ENCODE measurements around the gene CPNE4.

The CPNE4 gene

DNA sequence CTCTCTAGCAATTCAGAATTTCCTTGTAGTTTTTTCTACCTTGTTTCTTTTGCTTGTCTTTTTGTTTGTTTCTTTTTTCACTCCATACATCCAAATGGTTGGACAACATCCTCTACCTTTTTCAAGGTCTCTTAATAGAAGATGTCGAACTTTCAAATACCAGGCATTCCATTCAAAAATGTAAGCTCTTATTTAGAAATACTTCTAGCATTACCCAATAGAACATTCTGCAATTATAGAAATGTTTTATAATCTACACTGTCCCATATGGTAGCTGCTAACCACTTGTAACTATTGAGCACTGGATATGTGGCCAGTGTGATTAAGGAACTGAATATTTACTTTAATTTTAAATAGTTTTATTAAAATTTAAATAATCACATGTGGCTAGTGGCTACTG is 335.8 kb downstream of the CPNE4 start:
- no peak for DNase-seq (ENCODE audit: low read depth in 2 of 2)

DNA sequence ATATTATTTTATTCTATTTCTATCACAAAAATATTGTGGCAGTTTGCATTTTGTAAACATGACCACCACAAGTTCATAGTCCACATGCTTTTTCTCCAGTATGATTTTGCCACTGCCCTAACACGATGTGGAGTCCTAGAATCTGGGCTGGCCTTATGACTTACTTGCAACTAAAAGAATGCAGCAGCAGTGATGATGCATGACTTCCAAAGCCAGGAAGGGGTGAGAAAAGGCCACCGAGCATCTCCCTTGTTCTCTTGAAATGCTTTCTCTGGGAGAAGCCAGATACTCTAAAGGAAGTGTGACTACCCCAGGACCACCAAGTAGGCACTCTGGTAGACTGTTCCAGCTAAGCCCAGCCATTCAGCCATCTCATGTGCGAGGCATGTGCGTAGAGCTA is 340.4 kb downstream of the CPNE4 start:
- DNase-seq (ENCODE audit: low read depth in 2 of 2), result no peak

DNA sequence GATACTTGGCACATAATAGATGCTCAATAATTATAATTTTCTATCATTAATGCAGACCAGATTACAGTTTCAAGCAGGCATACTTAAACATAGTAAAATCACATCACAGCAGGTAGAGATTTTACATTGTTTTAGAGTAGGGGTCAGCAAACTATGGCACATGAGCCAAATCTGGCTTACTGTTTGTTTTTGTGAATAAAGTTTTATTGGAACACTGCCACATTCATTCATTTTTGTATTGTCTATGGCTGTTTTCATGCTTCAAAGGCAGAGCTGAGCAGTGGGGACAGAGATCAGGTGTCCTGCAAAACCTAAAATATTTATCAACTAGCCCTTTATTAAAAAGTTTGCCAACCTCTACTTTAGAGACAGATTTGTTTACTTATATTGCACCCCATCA is 342.5 kb downstream of the CPNE4 start:
- DNase-seq (ENCODE audit: low read depth in 2 of 2), result no peak

DNA sequence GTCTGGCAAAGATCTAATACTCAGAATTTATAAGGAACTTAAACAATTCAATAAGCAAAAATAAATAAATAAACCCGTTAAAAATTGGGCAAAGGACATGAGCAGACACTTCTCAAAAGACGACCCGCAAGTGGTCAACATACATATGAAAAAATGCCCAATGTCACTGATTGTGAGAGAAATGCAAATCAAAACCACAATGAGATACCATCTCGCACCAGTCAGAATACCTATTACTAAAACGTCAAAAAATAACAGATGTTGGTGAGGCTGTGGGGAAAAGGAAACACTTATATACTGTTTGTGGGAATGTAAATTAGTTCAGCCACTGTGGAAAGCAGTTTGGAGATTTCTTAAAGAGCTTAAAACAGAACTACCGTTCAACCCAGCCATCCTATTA is 344.0 kb downstream of the CPNE4 start:
- DNase-seq (ENCODE audit: low read depth in 2 of 2), result no peak

DNA sequence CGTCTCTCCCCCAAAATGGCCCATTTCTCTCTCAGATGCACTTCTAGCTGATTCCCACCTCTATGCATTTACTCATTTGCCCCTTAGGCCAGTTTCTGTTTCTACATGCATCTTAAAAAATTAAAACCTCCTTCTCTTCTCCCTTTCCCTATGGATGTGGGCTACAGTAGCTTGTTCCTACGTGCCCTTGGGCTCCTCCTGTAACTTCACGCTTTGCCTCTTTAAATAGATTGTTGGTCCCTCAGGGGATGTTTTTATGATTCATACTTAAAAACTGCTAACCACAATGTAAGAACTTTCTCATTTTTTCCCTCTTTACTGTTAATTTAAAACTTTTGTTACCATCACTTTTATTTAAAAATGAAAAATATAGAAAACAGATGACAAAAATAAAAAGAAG is 346.4 kb downstream of the CPNE4 start:
- DNase-seq (ENCODE audit: low read depth in 2 of 2), result no peak

DNA sequence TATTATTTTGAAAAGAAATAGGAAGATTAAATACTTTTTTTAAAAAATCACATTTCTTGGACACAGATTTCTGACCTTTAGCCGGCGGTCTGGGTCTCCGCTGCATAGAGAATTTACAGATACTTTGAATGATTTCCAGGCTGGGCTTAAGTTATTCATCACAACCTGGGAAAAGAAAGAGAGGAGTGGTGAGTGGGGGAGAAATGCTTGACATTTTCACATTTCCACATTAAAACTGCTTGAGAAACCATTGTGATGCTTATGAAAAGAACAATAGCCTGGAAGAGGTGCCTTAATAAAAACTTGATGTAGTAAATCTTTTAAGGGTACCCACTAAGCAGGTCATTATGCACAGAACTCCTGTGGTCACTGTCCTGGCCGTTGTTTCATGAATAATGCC is 365.2 kb downstream of the CPNE4 start:
- no peak for DNase-seq (ENCODE audit: low read depth in 2 of 2)

DNA sequence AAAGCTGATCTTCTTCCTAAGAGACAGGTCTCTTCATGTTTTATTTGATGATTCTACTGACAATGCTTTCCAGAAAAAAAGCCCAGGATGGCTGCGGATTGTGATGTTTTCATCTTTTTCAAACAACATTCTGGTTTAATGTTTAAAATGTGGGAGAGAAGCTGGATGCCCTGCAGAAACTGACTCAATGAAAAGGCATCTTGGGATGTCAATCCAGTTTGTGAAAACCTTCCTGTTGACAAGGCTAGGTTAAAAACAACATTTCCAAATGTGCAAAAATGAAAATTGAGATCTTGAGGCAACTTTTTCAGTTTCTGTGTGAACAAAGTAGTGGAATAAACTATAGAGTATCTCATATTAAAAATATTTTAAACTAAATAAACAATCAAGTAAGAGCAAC is 376.0 kb downstream of the CPNE4 start:
- no peak for DNase-seq (ENCODE audit: low read depth in 2 of 2)

DNA sequence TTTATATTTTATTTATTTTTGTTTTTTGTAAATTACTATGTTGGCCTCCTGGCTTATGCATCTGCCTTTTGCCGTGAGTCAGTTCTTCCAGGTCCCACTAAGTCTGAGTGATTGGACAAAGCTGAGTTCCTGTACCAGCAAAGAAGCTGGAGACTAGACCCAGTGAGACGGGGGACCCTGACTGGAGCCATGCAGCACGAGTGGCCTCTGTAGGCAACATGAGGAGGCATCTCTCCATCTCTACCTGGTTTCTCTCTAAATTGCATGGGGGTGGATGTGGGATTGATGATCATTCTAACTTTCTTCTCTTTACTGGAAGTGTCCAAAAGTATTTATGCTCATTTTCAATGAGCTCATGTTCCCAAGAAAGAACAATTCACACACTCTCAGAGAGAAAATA is 376.7 kb downstream of the CPNE4 start:
- DNase-seq (ENCODE audit: low read depth in 2 of 2), result no peak

DNA sequence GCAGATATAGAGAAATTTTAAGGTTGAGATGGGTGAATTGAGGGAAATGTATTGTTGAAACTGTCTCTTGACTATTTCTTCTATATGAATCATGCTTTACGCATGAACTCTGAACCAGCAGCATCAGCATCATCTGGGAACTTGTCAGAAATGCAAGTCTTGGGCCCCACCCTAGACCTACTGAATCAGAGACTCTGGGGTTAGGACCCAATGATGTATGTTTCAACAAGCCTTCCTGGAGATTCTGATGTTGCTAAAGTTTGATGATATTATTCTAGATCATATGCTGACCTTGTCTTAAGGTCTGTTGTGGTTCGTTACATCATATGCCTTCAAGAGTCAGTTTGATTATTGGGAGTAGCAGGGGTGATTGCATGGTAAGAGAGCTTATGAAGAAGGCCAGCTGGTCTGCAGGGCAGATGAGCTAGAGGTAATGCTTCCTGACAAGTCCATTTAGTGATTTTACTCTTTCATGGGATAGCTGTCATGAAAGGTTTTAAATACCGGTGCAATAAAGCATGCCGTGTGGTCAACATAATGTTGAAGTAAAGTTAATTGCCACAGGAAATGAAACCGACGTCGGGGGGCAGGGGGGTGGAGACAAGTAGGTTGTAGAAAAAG is 379.6 kb downstream of the CPNE4 start:
- no peak for DNase-seq (ENCODE audit: low read depth in 2 of 2)

DNA sequence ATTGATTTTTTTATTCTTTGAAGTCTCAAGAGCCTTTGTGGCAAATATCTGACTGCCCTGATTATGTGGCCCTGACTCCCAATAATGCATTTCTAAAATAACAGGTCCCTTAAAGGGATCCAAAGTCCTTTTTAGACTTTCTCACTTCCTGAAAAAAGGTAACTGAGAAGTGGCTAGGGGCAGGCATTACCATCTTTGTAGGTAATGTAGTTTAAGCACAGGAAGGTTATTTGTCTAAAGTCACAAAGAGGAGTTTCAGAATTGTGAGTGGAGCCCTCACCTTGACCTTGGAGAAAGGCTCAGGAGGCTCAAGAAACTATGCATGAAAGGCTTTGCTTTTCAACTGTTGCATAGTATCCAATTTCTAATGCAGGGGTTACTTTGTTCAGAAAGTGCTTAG is 389.2 kb downstream of the CPNE4 start:
- no peak for DNase-seq (ENCODE audit: low read depth in 2 of 2)

DNA sequence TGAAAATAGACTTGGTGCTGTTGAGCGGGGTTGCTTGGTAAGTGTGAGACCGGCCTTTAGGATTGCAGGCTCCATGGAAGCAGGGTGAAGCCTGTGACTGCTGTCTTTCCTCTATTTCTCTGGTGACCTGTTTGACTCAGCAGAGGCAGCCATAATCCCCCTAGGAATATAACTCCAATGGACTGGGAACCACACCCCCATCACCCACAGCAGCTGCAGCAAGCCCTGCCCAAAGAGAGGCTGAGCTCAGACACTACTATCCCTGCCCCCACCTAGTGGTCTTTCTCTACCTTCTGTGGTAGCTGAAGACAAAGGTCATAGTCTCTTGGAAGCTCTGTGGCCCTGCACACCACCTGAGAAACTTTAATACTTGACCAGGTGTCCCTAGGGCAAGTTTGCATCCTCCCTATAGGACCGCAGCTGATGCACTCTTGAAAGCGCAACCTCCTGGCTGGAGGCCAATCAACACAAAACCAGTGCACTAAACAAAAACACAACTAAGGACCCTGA is 398.5 kb downstream of the CPNE4 start:
- no peak for DNase-seq (ENCODE audit: low read depth in 2 of 2)

DNA sequence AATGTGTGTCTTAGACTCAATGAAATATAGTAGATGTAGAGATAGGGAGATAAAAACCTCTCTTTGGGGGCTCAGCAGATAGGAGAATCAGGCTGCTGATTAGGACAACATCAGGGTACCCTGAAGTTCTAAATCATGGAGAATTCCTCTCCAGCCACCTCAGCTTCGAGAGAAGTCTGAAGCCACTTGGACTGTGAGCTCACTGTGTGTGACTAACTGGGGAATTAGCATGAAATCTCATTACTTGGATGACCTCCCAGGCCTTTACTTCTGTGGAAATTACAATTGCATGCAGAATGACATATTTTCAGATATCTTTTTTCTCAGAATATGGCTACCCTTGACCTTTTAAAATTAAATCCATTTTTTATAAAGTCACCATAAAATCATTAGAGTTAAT is 404.0 kb downstream of the CPNE4 start:
- no peak for DNase-seq (ENCODE audit: low read depth in 2 of 2)

DNA sequence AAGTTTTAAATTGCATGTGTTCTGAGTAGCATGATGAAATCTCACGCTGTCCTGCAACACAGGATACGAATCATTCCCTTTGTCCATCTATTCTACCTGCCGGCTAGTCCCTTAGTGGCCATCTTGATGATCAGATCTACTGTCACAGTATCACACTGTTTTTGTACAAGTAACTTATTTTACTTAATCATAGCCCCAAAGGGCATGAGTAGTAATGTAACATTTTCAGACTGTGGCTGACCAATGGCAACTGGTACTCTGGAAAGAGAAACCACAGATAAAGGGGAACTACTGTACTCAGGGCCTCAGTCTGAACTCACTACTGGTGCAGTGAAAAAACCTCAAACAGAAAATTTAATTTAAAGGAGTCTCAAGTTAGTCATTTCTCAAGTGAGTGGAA is 404.7 kb downstream of the CPNE4 start:
- DNase-seq (ENCODE audit: low read depth in 2 of 2), result no peak

DNA sequence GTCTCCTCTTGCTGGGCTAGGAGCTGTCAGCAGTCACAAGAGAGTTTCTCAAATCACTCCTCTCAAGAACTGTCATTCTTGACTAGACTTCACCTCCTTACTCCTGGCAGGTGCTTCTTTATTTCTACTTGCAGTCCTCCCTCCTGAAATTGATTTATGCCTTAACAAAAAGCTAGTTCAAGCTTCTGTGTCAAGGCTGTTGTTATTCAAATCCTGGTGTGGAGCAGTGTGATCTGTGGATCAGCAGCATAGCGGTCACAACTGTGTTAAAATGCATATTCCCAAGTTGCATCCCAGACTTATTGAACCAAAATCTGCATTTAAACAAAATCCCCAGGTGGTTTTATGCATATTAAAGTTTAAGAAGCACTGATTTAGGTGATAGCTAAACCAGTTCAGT is 411.4 kb downstream of the CPNE4 start:
- DNase-seq (ENCODE audit: low read depth in 2 of 2), result no peak

DNA sequence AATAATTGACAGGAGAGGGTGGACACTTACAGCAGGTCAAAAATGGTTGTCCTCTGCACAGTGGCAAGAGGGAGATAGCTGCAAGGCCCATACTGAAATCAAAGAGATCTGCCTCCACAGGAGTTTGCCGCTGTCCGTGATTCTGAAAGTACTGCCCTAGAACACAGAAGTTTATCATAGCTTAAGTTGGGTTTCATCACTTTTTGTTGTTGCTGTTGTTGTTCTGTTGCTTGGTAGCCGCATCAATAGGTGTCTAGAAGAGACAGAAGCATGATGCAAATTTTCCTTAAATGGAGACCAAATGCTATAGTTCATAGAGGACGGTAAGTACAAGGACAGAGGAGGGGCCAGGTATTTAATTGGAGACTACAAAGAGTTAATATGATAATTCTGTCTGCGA is 412.1 kb downstream of the CPNE4 start:
- no peak for DNase-seq (ENCODE audit: low read depth in 2 of 2)

DNA sequence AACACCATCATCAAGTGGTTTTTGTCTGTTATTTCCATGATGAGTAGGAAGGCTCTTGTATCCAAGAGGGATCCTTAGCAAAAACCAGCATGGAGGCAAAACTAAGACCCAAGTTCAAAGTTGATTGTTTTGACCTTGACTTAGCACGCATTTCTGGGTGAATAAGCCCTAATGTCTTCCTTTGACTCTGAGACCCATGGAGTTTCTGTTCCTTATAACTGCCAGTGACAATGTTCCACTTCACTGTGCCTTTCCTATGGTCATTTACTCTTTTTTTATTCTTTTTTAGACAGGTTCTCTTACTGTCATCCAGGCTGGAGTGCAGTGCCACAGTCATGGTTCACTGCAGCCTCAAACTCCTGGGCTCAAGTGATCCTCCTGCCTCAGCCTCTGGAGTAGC is 413.8 kb downstream of the CPNE4 start:
- no peak for DNase-seq (ENCODE audit: low read depth in 2 of 2)

DNA sequence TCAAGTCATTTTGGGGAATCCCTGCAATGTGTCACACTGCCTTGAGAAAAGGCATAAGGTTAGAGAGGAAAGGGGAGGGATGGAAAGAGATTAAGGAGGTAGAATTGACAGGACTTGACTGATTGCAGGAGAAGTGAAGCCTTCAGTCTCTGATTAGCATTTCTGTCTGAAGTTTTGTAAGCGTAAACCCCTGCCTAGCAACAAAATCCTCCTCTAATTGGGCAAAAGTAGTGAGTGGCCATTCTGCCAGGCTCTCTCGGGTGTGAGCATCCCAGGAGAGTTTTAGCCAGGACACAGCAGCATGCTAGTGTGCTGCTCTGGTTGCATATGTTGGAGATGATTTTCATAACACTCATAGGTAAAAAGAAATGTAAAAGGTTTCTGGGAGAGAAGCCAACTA is 415.0 kb downstream of the CPNE4 start:
- DNase-seq (ENCODE audit: low read depth in 2 of 2), result no peak

DNA sequence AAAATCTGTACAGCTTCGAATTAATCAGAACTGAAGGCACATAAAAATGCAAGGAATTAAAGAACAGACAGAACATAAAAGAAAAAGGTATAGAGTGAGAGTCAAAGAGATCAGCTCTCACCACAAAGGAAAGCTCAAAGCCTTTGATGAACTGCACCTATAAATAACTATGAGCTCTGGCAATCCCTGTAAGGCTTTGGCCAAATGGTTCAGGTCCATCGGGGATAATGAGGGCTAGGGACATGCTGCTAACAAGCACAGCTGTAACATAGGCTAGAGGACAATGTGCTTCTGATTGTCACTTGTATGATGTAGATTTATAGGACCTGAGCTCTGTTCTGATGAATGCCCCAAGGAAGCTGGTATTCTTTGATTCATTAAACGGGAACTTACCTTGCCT is 418.1 kb downstream of the CPNE4 start:
- DNase-seq (ENCODE audit: low read depth in 2 of 2), result no peak

DNA sequence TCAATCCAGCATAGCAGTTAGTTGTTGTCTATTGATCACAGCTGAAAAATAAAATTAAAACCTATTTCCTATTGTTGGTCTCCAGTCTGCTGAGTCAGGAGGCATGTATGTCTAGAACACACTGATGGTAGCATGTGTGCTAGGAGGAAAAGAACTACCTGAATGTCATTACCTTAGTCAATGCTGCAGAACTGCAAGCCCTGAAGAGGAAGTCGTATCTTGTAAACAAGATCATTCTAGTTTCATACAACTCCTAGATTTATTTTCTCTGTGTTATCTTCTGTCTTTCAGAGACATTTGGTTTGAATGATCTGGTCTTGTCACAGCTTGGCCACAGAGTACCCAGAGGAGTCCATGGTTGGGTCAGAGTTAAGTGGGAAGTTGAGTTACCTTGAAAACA is 422.1 kb downstream of the CPNE4 start:
- DNase-seq (ENCODE audit: low read depth in 2 of 2), result no peak

DNA sequence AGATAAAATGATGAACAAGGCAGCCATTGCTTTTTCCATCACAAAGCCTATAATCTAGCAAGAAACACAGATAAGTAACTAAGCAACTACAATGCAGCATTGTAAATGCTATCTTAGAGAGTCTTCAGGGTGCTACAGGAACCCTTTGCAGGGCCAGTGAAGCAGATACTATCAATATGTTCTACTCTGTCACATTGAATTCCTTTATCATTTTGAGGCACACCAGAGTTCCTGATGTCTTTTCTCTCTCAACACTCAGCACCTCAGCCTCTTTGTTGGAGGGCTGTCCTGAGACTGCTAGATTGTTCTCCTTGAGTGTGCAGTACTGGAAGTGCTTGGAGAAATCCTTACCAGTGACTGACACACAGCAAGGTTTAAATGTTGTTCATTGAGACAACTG is 424.6 kb downstream of the CPNE4 start:
- DNase-seq (ENCODE audit: low read depth in 2 of 2), result no peak

DNA sequence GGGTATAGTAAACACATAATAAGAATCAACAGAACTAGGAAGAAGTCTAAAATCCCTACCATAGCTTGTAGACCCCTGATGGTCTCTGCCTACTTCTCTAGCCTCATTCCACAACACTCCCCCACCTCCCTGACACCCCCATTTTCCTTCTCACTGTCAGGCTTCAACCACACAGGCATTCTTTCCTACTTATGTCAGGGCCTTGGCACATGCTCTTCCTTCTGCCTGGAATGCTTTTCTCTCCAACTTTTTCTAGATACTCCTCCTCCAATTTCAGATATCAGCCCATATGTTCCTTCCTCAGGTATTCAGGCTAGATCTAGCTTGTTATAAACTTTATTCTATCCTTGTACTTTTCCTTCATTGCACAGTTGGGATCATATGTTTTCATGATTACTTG is 426.1 kb downstream of the CPNE4 start:
- no peak for DNase-seq (ENCODE audit: low read depth in 2 of 2)

DNA sequence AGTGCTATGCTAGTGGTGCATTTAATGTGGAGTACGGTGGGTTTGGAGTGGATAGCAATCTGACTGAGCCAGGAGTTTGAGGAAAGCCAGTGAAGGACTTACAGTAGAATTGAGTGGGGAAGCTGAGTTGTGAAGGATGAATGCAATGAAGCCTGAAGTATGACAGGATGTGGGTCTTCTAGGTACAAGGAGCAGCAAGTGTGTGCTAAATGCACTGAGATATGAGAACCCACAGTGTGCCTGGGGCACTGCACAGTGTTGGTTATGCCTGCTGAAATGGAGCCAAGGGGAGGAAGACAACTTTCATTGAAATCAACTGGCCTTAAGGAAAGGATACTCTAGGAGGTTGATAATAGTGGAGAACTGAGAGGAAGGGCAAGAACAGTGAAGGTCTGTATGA is 426.5 kb downstream of the CPNE4 start:
- no peak for DNase-seq (ENCODE audit: low read depth in 2 of 2)

DNA sequence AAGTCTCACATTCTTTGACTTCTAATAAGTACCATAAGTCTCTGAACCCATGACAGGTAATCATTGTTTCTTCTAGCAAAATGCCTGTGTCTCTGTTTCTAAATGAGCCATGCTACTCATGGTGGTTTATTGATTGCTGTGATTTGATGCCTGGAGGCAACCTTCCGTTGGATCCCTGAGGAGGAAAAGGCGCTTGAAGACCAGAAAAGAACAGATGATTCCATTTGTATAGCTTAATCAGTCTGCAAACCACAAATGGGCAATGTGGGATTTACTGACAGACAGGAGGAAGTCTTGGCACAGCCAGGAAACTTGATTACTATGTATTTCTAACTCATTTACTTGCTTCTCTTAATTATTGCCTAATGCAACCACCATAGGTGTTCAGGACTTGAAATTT is 428.9 kb downstream of the CPNE4 start:
- DNase-seq (ENCODE audit: low read depth in 2 of 2), result no peak

DNA sequence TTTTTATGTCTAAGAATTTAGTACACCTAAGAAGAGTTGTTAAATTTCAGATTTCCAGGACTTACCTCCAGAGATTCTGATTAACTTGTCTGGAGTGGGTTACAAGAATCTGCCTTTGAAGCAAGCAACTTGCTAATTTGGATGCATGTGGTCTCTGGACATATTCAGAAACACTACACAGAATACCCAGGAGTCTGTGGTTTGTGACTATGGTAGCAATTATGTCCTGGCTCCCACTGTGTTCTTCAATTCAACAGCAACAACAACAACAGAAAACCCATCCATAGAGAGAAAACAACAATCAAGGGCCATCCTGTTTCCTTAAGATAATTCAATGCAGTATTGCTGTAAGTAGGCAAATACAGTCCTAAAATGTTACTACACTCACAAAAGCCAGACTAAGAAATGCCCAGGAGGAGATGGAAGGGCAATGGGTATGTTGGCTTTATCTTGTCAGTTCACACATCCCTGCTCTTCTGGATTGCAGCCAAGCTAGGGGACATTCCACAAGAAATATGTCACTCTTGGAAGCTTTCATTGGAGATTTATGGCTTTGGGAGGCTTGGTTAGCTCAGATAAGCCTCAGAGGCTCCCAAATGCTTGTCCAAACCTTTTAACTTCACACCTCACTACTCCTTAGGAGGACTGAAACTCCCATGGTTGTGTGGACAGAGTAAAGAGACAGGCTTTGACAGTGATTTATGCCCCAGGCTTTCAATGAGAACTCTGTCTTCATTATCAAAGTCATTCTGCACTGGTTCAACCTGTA is 432.6 kb downstream of the CPNE4 start:
- DNase-seq (ENCODE audit: low read depth in 2 of 2), result no peak

Measured in stimulated activated CD8-positive, alpha-beta memory T cell treated with anti-CD3 and anti-CD28 coated beads, Interleukin-15, amount 100 ng/mL, for 48 hours (primary cell).